GM21360 (cell line): ENCODE results near the gene PMVK.
A peak's percentile ranks its signal among the peaks of the same experiment; 100 is the strongest.

Source experiments
- ATAC-seq: cut with Tn5 transposase; IDR thresholded peaks from one replicate; pipeline ENCODE4 v1.9.1; 2021; ENCODE audit warnings: mild to moderate bottlenecking, moderate library complexity; ENCODE audit not compliant: unreplicated experiment

The PMVK gene

GRCh38 chr1:154951901-154952657 lies 15.6 kb upstream of the PMVK start:
- no peak for ATAC-seq

GRCh38 chr1:154948079-154948478 lies 11.6 kb upstream of the PMVK start:
- no peak for ATAC-seq

DNA sequence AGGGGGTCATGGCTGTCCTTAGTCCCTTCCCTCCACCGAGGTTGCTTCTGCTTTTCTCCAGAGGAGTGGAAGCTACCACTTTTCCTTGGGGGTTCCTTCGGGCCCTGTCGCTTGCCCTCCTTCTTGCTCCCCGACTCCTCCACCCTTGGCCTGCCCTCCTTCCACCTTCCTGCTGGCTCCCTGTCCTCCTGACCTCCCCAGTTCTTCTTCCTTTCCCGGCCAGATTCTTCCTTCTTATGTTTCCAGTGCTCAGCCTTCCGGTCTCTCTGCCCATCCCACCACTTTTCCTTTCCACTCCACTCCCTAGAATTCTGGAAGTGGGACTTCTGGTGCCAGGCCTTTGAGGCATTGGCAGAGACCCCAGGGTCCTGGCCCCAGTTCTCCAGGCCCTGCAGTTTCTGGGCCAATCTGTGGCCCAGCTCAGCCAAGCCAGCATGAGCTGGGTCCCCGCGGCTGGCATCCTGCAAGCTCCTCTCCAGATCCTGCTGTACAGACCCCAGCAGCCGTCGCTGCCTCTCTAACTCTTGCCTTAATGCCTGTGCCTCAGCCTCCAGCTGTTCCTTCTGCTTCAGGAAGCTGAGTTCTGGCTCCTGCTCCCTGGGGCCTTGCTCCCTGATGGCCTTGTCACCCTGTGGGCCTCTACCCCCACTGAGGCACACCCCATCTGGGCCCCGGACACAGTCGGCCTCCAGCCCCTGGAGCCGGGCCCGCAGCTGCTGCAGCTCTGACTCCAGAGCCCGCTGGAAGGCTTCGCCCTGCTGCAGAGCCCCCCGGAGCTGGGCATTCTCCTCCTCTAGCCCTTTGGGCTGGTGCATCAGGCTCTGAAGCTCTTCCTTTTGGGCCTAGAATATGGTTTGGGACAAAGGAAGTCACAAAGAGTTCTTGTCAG lies 9.7 kb upstream of the PMVK start:
- ATAC-seq, result no peak

DNA sequence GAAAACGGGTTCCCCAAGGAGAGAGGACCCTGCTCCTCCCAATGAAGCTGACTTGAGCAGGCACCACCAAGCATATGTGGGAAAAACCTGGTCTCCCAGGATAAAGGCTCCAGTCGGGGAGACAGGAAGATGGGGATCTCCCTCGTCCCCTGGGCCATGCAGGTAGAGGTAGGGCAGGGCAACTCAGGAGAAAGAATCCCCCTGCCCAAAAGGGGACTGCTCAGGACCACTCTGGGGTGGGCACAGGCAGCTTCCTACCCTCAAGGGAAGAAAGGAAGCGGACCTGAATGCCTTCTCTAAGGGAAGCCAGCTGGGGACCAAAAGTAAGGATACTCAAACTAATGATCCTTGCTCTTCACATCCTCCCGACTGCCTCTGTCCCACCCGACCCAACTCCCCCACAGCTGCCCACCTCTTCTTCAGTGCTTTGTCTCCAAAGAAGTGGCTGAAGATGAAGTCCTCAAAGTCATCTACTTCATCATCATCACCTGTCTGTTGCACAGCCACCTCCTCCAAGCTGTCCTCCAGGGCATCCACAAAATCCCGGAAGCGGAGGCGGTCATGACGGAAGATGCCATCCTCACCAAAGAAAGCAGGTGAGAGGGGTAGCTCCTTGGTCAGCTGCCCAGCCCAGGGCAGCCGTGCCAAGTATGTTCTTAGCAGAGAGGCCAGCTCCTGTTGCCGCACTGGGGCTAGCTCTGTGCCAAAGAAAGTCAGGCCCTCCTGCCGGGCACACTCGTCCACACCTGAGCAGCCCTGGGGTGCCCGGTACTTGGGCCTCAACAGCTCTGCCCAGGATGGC lies 8.8 kb upstream of the PMVK start:
- ATAC-seq, result no peak

GRCh38 chr1:154944401-154945159 lies 8.1 kb upstream of the PMVK start:
- ATAC-seq, result no peak

GRCh38 chr1:154943649-154944400 lies 7.3 kb upstream of the PMVK start:
- no peak for ATAC-seq

- no peak for ATAC-seq
These were observed 5.0 kb upstream of the PMVK start for GRCh38 chr1:154941333-154942013.

GRCh38 chr1:154940651-154941194 lies 4.2 kb upstream of the PMVK start:
- ATAC-seq, result no peak

GRCh38 chr1:154940213-154940560 lies 3.7 kb upstream of the PMVK start:
- ATAC-seq, result no peak

DNA sequence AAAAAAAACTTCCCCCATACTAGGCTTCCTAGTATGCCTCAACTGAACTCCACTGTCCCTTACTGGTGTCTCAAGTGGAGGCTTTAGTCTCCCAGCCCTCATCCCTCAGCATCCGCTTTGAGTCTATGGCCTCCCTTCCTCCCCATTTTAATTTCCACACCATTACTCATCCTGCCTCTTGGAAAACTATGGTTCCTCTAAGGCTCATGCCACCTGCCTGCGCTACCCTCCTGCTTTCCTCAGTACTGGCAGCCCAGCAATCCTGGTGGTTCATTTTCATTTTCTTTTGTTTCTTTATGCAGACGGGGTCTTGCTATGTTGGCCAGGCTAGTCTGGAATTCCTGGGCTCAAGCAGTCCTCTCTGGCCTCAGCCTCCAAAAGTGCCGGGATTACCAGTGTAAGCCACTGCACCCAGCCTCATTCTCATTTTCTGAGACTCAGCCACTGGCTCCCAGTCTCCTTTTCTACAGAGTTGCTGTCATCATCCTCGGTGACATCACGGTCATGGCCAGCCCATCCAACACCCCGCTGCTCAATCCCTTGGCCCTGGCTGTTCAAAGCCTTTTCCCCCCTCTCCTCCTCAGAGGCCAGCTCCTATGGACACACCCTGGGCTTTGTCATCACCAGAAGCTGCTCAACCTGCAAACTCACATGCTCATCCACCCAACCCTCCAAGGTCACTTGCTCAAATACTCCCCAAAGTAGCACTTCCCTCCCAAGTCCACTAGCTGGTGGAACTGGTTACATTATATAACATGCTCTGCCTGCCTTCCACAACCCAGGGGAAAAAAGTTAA lies 2.3 kb upstream of the PMVK start:
- no peak for ATAC-seq

- no peak for ATAC-seq
These were observed 1.5 kb upstream of the PMVK start for GRCh38 chr1:154937988-154938386.

DNA sequence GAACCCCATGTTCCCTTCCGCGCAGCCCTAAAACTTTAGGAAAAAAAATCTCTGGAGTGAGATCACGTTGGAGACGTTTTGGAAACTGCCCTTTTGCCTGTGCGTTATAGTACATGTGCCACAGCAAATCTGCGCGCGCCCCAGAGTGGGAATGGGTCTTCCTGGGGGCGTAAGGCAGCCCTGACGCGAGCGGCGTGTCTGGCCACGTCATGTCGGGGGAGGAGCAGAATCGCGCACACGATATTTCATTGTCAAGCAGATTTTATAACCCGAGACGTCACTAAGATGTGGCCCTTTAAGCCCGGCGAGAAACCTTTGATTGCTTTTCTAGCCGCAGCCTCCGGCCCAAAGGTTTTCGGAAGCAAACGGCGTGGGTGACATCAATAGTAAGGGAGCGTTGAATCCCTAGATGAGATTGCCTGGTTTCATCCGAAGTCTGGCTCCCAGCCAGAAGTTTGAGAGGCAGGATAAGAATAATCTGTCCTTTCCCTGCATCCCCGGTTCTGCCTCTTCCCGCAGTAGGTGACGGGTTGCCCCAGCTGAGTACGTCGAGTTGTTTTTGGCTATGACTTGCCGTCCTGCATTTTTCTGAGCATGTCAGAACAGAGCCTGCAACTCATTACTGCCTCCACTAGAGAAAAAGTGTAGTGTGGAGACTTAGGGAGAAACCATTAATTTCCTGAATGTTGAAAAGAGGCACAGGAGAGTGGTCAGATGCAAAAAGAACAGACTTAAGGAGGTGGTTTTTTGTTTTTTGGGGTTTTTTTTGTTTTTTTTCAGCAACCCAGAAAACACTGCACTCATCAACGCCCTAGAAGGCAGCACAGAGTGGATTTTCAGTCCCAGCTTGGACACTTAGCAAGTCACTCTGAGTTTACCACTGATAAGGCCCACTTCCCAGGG lies 817 bp upstream of the PMVK start:
- peak; percentile 60 for ATAC-seq

GRCh38 chr1:154935749-154936554 lies 567 bp downstream of the PMVK start:
- ATAC-seq, result no peak

DNA sequence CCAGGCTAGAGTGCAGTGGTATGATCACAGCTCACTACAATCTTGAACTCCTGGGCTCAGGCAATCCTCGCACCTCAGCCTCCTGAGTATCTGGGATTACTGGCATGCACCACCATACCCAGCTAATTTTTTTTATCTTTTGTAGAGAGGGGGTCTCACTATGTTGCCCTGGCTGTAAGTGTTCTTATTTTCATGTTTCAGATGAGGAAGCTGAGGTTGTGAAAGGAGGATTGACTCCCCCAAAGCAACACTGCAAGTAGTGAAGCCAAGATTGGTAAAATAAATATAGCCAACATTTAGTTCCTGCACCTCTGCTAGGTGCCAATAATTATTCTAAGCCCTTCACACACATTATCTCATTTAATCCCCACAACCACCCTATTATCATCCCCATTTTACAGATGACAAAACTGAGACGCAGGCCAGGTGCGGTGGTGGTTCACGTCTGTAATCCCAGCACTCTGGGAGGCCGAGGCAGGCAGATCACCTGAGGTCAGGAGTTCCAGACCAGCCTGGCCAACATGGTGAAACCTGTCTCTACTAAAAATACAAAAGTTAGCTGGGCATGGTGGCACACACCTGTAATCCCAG lies 2.1 kb downstream of the PMVK start:
- no peak for ATAC-seq

- ATAC-seq, result no peak
These were observed 4.5 kb downstream of the PMVK start for GRCh38 chr1:154931940-154932487.

DNA sequence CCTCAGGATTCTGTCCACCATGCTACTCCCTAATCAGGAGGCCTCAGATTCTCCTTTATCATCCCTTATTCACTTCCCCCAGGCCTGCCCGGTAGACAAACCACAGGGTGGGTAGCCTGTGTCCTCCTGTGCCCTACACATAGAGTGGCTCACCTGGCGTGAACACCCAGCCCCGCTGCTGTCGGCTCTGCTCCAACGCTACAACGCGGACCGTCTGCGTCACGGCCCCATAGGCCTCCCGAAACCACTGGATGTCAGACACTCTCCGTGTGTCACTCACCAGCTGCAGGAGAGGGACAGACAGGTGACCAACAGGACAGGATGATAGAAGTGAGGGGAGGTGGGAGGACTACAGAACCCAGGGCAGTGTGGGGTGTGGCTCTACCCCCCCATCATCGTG lies 10.3 kb downstream of the PMVK start:
- no peak for ATAC-seq
